GM19023 (cell line): Measurements from ENCODE around the gene CCL8.
"Not testable (repeated sequence)": the region's sequence is repeated elsewhere in the genome, so short reads cannot be mapped to it uniquely, and the experiment has no call there.

Experiments used
- ATAC-seq: cut with Tn5 transposase; IDR thresholded peaks from one replicate; pipeline ENCODE4 v1.9.1; 2021; ENCODE audit warnings: mild to moderate bottlenecking, moderate library complexity; ENCODE audit not compliant: unreplicated experiment

The CCL8 gene

DNA sequence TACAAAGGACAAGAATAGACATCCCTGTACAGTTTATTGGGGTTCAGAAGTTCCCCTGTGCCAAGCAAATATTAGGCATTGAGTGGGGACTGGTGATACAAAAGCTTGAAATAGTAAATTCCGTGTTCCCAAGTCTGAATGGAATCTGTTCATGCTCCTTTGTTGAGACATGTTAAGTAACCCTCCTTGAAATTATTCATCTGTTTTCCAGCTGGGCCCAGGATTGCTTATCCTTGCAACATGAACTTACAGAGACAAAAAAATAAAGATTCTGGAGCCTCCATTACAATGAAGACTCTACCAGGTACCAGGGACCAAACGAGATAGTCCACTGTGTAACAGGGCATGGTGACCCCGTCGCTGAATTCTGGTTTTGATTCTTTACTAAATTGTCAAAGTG is 6.1 kb upstream of the CCL8 start:
- no peak for ATAC-seq

DNA sequence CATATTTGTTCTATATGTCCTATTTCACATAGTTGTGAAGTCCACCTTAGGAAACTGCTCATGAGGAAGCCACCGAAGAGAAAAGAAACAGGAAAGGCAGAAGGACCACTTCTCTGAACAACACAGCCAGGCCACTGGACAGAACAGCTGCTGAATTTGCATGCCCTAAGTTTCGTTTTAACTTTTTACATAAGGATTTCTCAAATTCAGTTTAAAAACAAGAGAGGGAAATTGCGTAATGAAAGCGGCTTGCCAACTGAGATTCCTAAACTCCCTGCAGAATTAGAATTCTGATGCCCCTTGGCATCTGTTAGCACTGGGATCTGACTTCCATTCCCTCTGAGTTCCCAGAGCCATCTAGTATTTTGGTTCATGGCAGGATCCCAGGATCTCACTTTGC is 5.0 kb upstream of the CCL8 start:
- no peak for ATAC-seq

DNA sequence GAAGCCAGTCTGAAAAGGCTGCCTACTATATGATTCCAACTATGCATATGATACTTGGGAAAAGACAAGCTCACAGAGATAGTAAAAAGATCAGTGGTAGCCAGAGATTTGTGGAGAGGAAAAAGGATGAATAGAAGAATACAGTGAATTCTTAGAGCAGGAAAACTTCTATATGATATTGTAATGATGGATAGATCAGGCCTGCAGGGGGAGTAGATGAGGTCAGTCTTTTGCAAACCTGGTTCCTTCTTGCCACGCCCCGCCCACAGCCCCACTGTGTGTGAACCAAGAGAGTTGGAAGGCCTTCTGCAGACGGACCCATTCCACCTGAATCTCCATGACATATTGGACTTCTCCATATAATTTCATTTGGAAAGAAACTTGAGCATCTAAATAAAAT is 761 bp upstream of the CCL8 start:
- ATAC-seq, result no peak

DNA sequence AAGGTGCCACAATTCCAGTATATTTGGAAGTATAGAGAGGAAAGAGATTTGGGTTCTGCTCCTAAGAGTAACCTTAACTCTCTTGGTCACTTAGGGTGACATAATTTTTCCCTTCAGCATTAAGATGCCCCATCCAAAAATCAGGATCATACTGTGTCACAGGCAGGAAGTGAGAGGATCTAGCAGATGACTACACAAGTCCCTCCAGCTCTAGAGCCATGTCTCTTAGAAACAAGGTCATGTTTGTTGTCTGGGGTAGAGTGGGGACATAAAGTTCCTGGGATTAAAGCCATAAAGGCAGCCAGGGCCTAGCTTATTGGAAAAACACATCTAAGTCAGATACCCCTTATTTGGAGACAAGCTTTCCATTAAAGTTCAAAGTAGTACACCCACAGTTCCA is 2.7 kb downstream of the CCL8 start:
- no peak for ATAC-seq

DNA sequence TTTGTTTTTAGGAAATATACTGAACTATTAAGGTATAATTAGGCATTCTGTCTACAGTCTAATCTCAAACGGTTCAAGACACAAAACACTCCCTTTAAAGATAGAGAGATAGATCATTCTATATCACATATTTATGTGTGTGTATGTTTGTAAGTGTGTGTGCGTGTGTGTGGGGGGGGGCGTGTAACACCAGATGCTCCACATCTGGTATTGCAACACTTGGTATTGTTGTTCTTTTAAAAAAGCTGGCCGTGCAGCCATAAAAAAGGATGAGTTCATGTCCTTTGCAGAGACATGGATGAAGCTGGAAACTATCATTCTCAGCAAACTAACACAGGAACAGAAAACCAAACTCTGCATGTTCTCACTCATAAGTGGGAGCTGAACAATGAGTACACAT is 8.3 kb downstream of the CCL8 start:
- ATAC-seq, result not testable (repeated sequence)

DNA sequence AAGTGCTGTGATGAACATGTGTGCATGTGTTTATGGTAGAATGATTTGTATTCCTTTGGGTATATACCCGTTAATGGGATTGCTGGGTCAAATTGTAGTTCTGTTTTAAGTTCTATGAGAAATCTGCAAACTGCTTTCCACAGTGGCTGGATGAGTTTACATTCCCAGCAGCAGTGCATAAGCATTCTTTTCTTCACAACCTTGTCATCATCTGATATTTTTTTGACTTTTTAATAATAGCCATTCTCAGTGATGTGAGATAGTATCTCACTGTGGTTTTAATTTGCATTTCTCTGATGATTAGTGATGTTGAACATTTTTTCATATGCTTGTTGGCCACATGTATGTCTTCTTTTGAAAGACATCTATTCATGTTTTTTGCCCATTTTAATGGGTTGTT is 18.5 kb downstream of the CCL8 start:
- ATAC-seq, result no peak

DNA sequence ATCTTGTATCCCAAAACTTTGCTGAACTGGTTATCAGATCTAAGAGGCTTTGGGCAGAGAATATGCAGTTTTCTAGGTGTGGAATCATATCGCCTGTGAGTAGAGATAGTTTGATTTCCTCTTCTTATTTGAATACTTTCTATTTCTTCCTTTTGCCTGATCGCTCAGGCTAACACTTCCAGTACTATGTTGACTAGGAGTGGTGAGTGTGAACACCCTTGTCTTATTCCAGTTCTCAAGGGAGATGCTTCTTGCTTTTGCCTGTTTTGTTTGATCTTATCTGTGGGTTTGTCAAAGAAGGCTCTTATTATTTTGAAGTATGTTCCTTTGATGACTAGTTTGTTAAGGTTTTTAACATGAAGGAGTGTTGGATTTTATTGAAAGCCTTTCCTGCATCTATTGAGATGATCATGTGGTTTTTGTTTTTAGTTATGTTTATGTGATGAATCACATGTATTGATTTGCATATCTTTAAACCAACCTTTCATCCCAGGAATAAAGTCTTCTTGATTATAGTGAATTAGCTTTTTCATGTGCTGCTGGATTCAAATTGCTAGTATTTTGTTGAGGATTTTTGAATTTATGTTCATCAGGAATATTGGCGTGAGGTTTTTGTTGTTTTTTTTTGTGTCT is 20.0 kb downstream of the CCL8 start:
- no peak for ATAC-seq

DNA sequence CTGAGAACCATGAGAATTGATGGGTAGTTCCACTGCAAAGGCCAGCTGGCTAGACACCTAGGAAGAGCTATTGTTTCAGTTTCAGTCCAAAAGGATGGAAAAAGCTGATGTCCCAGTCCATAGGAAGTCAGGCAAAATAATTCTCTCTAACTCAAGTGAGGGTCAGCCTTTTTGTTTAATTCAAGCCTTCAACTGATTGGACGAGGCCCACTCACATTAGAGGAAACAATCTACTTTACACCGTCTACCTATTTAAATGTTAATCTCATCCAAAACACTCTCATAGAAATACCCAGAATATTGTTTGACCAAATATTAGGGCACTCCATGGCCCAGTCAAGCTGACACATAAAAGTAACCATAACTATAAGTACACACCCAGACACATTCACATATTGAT is 22.7 kb downstream of the CCL8 start:
- no peak for ATAC-seq

DNA sequence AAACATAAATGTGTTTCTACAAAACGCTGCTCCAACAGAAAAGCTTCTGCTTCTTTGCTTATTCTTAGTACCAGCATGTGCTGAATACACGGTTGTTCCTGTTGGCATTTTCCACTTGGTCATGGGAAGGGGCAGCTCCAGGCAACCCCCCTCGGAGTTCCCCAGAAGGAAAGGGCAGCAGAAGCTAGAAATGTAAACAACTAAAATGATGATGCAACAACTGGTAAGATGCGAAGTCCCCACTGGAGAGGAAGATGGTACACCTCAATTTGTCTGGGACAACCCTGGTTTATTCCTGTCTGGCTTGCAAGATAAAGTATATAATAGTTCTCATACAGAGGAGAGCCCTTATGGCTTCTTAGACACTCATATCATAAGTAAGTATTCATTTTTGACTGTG is 27.8 kb downstream of the CCL8 start:
- ATAC-seq, result no peak

DNA sequence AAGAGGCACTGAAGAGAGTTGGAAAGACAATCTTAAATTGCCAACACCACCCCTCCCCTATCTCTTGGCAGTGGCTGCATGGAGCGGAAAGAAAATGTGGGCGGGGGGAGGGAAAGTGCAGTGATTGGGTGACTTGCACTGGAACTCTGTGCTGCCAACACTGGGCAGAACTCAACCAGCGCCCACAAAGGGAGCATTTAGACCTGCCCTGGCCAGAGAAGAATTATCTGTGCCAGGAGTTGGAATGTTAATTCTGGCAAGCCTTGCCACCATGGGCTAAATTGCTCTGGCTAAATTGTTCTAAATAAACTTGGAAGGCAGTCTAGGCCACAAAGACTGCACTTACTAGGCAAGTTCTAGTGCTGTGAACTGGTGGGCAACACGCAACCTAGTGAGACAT is 30.5 kb downstream of the CCL8 start:
- no peak for ATAC-seq

DNA sequence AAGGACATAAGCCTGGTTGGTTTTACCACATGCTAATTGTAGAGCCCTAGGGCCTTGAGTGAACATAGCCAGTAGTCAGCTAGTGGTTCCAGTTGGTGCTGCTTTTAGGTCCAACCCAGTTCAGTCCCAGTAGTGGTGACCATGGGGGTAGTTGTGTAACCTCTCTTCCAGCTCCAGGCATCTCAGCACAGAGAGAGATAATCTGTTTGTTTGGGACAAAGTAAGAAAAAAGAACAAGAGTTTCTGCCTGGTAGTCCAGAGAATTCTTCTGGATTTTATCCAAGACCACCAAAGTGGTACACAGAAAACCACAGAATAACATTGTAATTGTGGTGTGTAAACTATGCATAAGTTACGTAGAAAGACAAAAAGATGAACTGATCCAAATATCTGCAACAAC is 31.9 kb downstream of the CCL8 start:
- ATAC-seq, result no peak

DNA sequence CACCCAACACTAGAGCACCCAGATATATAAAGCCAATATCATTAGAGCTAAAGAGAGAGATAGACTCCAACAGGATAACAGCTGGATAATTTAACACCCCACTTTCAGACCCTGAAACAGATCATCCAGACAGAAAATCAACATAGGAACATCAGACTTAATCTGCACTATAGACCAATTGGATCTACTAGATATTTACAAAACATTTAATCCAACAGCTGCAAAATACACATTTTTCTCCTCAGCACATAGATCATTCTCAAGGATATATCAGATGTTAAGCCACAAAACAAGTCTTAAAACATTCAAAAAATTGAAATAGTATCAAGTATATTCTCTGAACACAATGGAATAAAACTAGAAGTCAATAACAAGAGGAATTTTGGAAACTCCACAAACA is 33.0 kb downstream of the CCL8 start:
- ATAC-seq, result no peak

DNA sequence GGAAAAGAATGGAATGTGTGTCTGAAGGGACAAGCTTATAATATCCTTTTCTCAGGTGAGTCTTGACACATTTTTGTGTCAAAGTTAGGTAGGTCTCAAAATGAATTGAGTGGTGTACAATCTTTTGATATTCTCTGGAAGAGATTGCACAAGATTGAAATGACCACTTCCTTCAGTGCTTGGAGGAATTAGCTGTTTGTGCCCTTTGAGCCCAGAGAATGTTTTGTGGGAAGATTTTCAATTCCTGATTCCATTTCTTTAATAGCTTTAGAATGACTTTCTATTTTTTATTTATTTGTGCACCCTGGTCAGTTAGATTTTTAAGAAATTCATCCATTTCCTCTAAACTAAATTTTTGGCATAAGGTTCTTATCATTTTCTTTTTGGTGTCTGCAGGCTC is 35.4 kb downstream of the CCL8 start:
- ATAC-seq, result no peak

DNA sequence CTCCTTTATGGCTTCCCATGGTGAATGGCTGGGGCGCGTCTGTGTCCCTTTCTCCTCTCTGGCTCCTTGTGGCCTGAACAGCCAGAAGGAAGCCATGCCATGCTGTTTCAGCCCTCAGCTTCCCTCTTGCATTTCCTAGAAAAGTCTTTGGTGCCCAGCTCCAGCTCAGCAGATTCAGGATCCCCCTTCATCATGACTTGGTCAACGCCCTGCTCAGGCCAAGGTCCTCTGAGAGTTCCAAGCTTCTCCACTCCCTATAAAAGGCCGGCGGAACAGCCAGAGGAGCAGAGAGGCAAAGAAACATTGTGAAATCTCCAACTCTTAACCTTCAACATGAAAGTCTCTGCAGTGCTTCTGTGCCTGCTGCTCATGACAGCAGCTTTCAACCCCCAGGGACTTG is 37.0 kb downstream of the CCL8 start, which contains the start of gene CCL13:
Gene CCL13, plus strand, starts transcription at position 287 of the 400 bp plus-strand sequence. Its CDS starts 47 bp downstream, at position 334.
- no peak for ATAC-seq

DNA sequence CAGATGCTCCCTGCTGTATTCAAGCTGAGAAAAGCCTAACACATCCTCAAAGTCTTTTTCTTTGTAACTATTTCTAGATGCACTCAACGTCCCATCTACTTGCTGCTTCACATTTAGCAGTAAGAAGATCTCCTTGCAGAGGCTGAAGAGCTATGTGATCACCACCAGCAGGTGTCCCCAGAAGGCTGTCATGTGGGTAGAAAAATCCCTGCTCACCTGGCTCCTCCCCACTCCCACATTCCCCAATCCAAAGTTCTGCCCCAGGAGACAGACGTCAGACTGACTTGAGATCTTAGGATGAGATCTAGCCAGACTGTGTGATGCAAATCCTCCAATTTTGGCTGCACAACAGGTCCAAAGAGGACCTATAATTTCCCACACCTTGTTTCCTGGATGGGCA is 38.2 kb downstream of the CCL8 start:
- ATAC-seq, result no peak

DNA sequence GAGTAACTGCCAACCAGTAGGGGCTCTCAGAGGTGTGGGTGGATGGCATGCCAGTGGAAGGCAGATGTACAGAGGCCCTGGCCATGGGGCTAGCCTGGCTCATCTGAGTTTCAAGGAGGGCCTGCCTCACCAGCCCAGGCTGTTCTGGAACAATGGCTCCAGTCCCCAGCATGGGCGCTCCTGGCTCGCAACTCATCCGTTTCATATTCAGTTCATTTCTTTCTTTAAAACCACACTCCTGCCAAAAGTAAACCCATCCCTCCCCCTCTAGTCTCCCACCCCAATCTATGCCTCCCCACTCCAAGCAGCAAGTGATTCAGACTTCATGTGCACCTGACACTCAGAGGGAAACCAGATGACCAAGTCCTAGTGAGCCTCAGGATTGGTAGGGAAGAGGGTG is 39.4 kb downstream of the CCL8 start:
- ATAC-seq, result no peak

DNA sequence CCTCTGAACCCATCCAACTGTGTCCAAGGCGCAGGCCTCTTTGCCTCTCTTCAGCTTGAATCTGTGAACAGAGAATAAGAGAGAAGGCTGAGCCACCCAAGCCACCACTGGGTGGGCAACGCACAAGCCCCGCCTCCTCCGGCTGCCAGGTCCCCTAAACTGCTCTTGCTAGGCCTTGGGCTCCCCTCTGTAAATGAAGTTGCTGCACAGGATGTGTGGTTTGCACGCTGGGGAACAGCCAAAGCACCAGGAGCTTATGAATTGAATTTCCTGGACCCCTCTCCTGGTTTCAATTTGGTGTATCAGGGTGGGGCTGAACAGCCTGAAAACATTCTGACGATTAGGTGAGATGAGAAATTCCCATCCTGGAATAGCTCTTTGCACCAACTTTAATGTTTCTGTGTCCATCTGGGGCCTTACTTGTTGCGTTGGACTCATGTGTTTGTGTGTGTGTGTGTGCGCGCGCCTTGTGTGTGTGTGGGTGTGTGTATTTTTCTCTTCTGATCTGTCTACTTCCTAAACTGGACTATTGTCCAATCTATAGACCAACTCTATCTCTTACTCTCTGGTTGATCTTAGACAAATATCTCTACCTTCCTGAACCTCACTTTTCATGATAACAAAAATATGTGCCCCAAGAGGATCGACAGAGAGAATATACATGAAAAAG is 41.5 kb downstream of the CCL8 start:
- no peak for ATAC-seq

DNA sequence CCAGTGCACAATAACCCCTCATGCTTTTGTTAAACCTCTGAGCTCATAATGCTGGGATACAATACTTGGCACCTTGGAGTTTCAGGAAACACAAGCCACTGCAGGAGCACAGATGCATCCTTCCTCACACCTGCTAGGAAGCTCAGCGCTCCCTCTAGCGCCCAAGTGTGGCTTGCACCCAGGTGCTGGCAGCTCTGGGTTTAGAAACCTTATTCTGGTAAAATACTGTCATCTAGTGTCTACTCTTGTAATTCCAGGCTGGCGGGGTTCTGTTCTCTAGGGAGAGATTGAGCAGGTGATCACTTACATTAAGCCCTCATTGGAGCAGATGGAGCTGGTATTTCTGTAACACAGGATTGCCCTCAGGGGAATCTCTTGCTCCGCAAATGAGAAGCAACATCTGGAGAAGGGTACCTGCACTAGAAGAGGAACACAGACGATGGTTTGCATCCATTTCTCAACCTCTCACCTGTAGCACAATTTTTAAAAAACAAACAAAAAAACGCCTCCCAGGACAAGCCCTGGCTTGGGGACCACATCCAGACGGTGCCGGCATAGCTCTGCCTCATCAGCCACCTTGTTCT is 42.3 kb downstream of the CCL8 start:
- no peak for ATAC-seq

DNA sequence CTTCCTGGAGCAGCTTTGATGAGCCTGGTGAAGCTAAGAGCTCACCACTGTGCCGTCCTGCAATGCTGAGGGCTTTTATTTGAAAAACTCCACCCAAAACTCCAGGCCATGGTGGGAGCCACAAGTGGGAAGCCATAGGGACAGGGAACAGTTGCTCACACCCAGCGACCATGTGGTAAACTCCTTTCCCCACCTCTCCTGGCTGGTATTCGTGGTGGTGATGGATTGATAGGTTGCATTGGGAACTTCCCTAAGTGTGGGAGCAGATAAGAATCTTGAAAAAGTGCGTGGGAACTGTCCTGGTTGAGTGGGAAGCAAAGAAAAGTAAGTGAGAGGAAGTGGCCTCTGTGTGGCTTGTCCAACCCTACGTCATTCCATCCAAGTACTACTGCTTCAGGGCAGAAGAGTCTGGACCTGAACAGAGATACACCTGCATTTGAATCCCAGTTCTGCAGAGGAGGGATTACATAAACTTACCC is 44.0 kb downstream of the CCL8 start, which contains the start of gene CCL1:
Gene CCL1, minus strand, starts transcription at position 51 of the 479 bp plus-strand sequence. CDS start 72 bp downstream, outside the sequence.
- ATAC-seq, result no peak

DNA sequence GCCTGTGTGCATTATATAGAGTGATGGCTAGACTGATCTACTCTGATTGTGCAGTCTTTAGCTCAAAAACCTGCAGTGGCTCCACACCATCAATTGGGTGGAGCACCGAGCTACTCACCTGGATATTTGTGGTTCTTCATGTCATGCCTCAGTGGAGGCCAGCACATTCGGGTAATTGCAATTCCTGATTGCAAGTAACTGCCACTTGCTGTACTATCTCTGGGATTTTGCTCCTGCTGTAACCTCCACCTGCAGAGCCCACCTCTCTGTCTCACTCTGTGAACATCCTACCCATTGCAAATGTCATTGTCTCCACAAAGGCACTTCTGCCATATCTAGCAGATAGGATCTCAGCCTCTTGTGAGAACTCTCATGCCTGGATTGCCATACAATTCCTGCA is 45.5 kb downstream of the CCL8 start:
- ATAC-seq, result no peak

DNA sequence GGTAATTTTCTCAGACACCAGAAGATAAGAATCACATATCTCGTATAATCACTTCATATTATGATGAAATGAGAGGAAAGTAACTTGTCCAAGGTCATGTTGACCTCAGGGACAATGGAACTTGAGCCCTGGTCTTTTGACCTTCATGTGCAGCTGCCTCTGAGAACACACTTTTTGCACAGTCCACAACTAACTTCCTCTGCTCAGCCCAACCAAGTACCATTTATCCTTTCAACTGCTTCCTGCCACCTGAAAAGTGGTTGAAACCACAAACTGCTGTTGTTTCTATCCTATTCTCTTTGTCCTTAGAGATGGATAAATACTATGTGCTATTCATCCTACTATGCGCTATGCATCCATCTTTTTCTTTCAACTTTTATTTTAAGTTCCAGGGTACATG is 46.1 kb downstream of the CCL8 start:
- ATAC-seq, result no peak

DNA sequence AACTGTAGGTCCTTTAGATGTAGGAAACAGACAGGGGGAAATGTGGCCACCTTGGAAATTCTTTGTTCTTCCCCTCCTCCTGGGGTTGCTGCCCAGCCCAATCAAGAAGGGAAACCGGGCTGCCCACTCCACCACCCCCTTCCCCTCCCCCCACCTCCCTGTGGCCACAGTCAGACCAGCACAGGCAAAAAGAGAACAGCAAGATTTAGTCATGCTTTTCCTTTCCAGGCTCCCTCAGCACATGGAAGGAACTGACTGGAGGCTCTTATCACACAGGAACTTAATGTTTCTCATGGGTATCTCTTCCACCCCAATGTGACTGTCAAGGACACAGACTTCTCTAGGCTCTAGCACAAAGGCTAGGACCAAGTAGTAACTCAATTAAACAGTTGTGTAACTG is 46.8 kb downstream of the CCL8 start:
- ATAC-seq, result no peak
